HepG2 (cell line): ENCODE measurements around the gene GFY. TPM values are rescaled to one million over a fixed set of nuclear protein-coding genes. Genes with fewer than 3 reads are reported as not detected.
A peak's percentile ranks its signal among the peaks of the same experiment; 100 is the strongest.

Experiments used
- ATAC-seq: fragments of 200-7000 bp; cut with Tn5 transposase; 3 replicates; pipeline ENCODE4 v1.9.1; 2020; ENCODE audit warnings: mild to moderate bottlenecking, moderate library complexity
- BruUV-seq: library from RNA; stranded (reverse); fragments of 400-500 nt; replicated peaks from 2 replicates; lab custom pipeline; 2021; lab: Mats Ljungman, UMichigan
- CTCF ChIA-PET: fragments of 300-600 bp; formaldehyde crosslinking; extraction: SDS; loops from one replicate; lab custom pipeline; 2021; ENCODE audit warnings: low total read pairs, inconsistent platforms, low intra/inter-chr PET ratio; lab: Yijun Ruan, JAX
- POLR2A ChIA-PET: fragments of 350-600 bp; sonication (Branson Sonifier 250); formaldehyde crosslinking; loops from one replicate; lab custom pipeline; 2020; ENCODE audit warnings: antibody characterized with exemption, inconsistent platforms; lab: Yijun Ruan, JAX
- DNase-seq: peaks from one replicate; pipeline ENCODE4 v3.0.0-alpha.2; 2015; ENCODE audit warnings: low spot score
- FAIRE-seq: peaks from 3 replicates; lab custom pipeline; 2011; peaks lifted over from hg19 to GRCh38; lab: Jason Lieb, UNC
- H2AFZ ChIP-seq: one replicate; pipeline ENCODE4 v1.6.1; 2011; ENCODE audit warnings: low read length, inconsistent platforms
- H3K27ac ChIP-seq: fragments of 300-600 bp; 3 replicates; pipeline ENCODE4 v1.8.0; 2011; ENCODE audit warnings: mixed run types, mild to moderate bottlenecking, mixed read lengths, low read length, inconsistent platforms; ENCODE audit not compliant: insufficient read depth; ENCODE audit errors: extremely low read length
- H3K27me3 ChIP-seq, 2 experiments: fragments of 200-600 bp in 1 of 2; 2 replicates in 1 of 2; 3 replicates in 1 of 2; pipeline versions ENCODE4 v1.6.0 to v1.8.0; 2011; ENCODE audit warnings: low read length in 2 of 2, mild to moderate bottlenecking in 2 of 2, moderate library complexity in 2 of 2, inconsistent platforms in 1 of 2; ENCODE audit not compliant: insufficient read depth in 2 of 2, control insufficient read depth in 1 of 2
- H3K36me3 ChIP-seq, 2 experiments: fragments of 200-600 bp in 1 of 2; replicated peaks in 1 of 2; 2 replicates in 1 of 2; 3 replicates in 1 of 2; pipeline versions ENCODE4 v1.5.1 to v1.8.0; 2011; ENCODE audit warnings: low read length in 2 of 2, inconsistent platforms in 1 of 2; ENCODE audit not compliant: insufficient read depth in 2 of 2, control insufficient read depth in 1 of 2
- H3K4me1 ChIP-seq: 2 replicates; pipeline ENCODE4 v1.5.1; 2012; ENCODE audit warnings: low read length, inconsistent platforms; ENCODE audit not compliant: insufficient read depth
- H3K4me2 ChIP-seq: 2 replicates; pipeline ENCODE4 v1.6.0; 2011; ENCODE audit warnings: low read depth, low read length, inconsistent platforms
- H3K4me3 ChIP-seq, 3 experiments: fragments of 200-600 bp in 1 of 3; sonication (generic), shearing (Covaris generic) in 1 of 3; replicated peaks in 1 of 3; 2 replicates each; pipeline ENCODE4 v1.5.1; 2011 to 2016; ENCODE audit warnings: low read length in 3 of 3, inconsistent platforms in 2 of 3, low read depth in 2 of 3, mild to moderate bottlenecking in 2 of 3, control low read depth in 1 of 3, mixed read lengths in 1 of 3; ENCODE audit not compliant: insufficient read depth in 1 of 3
- H3K79me2 ChIP-seq: one replicate; pipeline ENCODE4 v1.6.1; 2011; ENCODE audit warnings: low read length, inconsistent platforms; ENCODE audit not compliant: insufficient read depth
- H3K9ac ChIP-seq: 2 replicates; pipeline ENCODE4 v1.6.0; 2011; ENCODE audit warnings: mild to moderate bottlenecking, low read depth, low read length, inconsistent platforms; ENCODE audit not compliant: insufficient read depth
- H3K9me3 ChIP-seq: 2 replicates; pipeline ENCODE4 v1.5.1; 2012; ENCODE audit warnings: mild to moderate bottlenecking, low read length
- H4K20me1 ChIP-seq: 2 replicates; pipeline ENCODE4 v1.6.0; 2011; ENCODE audit warnings: inconsistent platforms, mild to moderate bottlenecking, low read length, moderate library complexity; ENCODE audit not compliant: insufficient read depth
- SP4 ChIP-seq: sonication (generic); formaldehyde crosslinking; IDR thresholded peaks from 2 replicates; pipeline ENCODE4 v1.8.1; 2023; ENCODE audit warnings: mild to moderate bottlenecking, missing genetic modification reagents
- TEAD2 ChIP-seq: sonication (generic); formaldehyde crosslinking; IDR thresholded peaks from 2 replicates; pipeline ENCODE4 v1.9.0; 2021; ENCODE audit warnings: missing genetic modification reagents
- ZNF274 ChIP-seq: sonication (generic); formaldehyde crosslinking; IDR thresholded peaks from 2 replicates; pipeline ENCODE4 v1.5.1; 2020; ENCODE audit warnings: mild to moderate bottlenecking, missing genetic modification reagents
- ZNF552 ChIP-seq: sonication (generic); formaldehyde crosslinking; IDR thresholded peaks from 2 replicates; pipeline ENCODE4 v1.9.0; 2022; ENCODE audit warnings: missing genetic modification reagents, mild to moderate bottlenecking, borderline replicate concordance
- ZNF737 ChIP-seq: sonication (generic); formaldehyde crosslinking; IDR thresholded peaks from 2 replicates; pipeline ENCODE4 v1.5.0; 2020; ENCODE audit warnings: missing genetic modification reagents, mild to moderate bottlenecking, borderline replicate concordance
- WGBS: methylation state at CpG from one replicate; pipeline ENCODE4 v1.1.6; 2017; ENCODE audit warnings: low lambda C conversion rate; 5-methylcytosine and 5-hydroxymethylcytosine counted together
- in situ Hi-C: cut with HindIII; loops from 2 replicates; pipeline ENCODE4 v1.10.0; 2017; ENCODE audit warnings: low pct_unique_long_range_greater_than_20kb; ENCODE audit not compliant: extremely low pct_ligation_motif_present
- intact Hi-C: fragments of 100-400 bp; cut with micrococcal nuclease; formaldehyde crosslinking; loops from one replicate; pipeline ENCODE4 v1.10.0; 2022; ENCODE audit not compliant: unreplicated experiment
- polyA plus RNA-seq, 8 experiments: library from polyadenylated mRNA; depleted of rRNA in 3 of 8; stranded (reverse) in 7 of 8; unstranded in 1 of 8; fragments of >200 nt; fragmentation: Illumina TruSeq in 4 of 8; extraction: Trizol in 4 of 8; gene quantifications; 2 replicates each; pipeline versions ENCODE4 v1.2.1 to v1.2.3, GENCODE V29; 2011 to 2016; ENCODE audit warnings: low read depth in 4 of 8, missing spikeins in 1 of 8, mixed read lengths in 1 of 8; ENCODE audit not compliant: insufficient read depth in 1 of 8
- total RNA-seq, 5 experiments: library from RNA; depleted of rRNA; stranded (reverse); fragments of >200 nt; fragmentation: Illumina TruSeq; extraction: Trizol; gene quantifications; 2 replicates each; pipeline ENCODE4 v1.2.3, GENCODE V29; 2016; ENCODE audit warnings: low read depth in 1 of 5
- TF ChIP-seq, protein P1 (sequence below), 2 experiments: sonication (generic) in 1 of 2; formaldehyde crosslinking in 1 of 2; IDR thresholded peaks; 2 replicates each; pipeline versions ENCODE4 v1.5.1 to v1.6.1; 2011 to 2020; ENCODE audit warnings: borderline replicate concordance in 1 of 2, low read depth in 1 of 2, low read length in 1 of 2, mild to moderate bottlenecking in 1 of 2, missing genetic modification reagents in 1 of 2, moderate library complexity in 1 of 2
- TF ChIP-seq, protein P2 (sequence below): fragments of 450-650 bp; IDR thresholded peaks from 2 replicates; pipeline ENCODE4 v1.6.1; 2017; ENCODE audit warnings: mild to moderate bottlenecking

GFY gene
- total and polyA plus RNA-seq, 2 of the 13 experiments (the other 11 are each of a cell fraction or from before 2014, with no cell fraction given) = not detected

DNA sequence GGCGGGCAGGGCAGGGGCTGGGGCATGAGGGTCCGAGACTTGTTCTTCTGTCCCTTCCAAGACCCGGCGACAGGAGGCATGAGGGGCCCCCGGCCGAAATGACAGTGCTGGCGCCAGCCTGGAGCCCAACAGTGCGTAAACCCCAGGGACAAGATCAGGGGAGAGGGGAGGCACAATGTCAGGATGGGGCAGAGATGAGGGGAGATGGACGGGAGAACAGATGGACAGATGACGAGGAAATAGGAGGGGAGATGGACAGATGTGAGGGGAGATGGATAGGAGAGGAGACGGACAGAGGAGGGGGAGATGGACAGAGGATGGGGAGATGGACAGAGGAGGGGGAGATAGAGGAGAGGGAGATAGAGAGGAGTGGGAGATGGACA lies 49.3 kb downstream of the GFY start:
- no peak for ATAC-seq
- no peak overlapping the region for H3K27ac ChIP-seq

More for the DNA sequence above, 49.3 kb downstream of the GFY start:
- peaks cover 34% of the 10 kb centered on the region for H3K4me1 ChIP-seq
- TF ChIP-seq, protein P1, sequence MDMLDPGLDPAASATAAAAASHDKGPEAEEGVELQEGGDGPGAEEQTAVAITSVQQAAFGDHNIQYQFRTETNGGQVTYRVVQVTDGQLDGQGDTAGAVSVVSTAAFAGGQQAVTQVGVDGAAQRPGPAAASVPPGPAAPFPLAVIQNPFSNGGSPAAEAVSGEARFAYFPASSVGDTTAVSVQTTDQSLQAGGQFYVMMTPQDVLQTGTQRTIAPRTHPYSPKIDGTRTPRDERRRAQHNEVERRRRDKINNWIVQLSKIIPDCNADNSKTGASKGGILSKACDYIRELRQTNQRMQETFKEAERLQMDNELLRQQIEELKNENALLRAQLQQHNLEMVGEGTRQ (IDR thresholded peaks at IDR 0.05; ENCODE audit: low read depth, low read length) = no peak
- TF ChIP-seq, protein P1 (CRISPR knock-in tag; IDR thresholded peaks at IDR 0.05; ENCODE audit: borderline replicate concordance) = no peak
- TF ChIP-seq TEAD2 (CRISPR knock-in tag) (no peak), ZNF274 (CRISPR knock-in tag) (no peak), ZNF552 (no peak), ZNF737 (CRISPR knock-in tag) (no peak), SP4 (no peak)
- TF ChIP-seq, protein P2, sequence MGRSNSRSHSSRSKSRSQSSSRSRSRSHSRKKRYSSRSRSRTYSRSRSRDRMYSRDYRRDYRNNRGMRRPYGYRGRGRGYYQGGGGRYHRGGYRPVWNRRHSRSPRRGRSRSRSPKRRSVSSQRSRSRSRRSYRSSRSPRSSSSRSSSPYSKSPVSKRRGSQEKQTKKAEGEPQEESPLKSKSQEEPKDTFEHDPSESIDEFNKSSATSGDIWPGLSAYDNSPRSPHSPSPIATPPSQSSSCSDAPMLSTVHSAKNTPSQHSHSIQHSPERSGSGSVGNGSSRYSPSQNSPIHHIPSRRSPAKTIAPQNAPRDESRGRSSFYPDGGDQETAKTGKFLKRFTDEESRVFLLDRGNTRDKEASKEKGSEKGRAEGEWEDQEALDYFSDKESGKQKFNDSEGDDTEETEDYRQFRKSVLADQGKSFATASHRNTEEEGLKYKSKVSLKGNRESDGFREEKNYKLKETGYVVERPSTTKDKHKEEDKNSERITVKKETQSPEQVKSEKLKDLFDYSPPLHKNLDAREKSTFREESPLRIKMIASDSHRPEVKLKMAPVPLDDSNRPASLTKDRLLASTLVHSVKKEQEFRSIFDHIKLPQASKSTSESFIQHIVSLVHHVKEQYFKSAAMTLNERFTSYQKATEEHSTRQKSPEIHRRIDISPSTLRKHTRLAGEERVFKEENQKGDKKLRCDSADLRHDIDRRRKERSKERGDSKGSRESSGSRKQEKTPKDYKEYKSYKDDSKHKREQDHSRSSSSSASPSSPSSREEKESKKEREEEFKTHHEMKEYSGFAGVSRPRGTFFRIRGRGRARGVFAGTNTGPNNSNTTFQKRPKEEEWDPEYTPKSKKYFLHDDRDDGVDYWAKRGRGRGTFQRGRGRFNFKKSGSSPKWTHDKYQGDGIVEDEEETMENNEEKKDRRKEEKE = no peak
- BruUV-seq = no TSS peak
- H3K79me2 ChIP-seq = no peaks in the 10 kb centered on the region
- H3K4me2 ChIP-seq = peak overlapping the region; percentile 99
- H3K36me3 ChIP-seq = no peaks in the 10 kb centered on the region
- DNase-seq (no peak), FAIRE-seq (no peak)
- peak overlapping the region; percentile 78 to 99 (median 78); a peak in 5 of 6 replicates for H3K4me3 ChIP-seq
- peak overlapping the region; percentile 63 for H2AFZ ChIP-seq
- no peaks in the 10 kb centered on the region for H4K20me1 ChIP-seq
- H3K27me3 ChIP-seq = no peaks in the 10 kb centered on the region; a peak in 1 of 5 replicates
- WGBS = 4% methylated on average over 11 of the region's 11 CpGs
- intact Hi-C loops (no loop called here), in situ Hi-C loops (no loop called here)
- POLR2A ChIA-PET = interaction anchor here (1.4 kb wide), 1 partner anchor 23 kb away, joined by 7 read pairs; the partner anchor contains the start of gene PIH1D1
- no peaks in the 10 kb centered on the region for H3K9me3 ChIP-seq
- CTCF ChIA-PET = interaction anchor here (1.7 to 2.1 kb wide), 2 partner anchors 72 to 96 kb away, joined by 9 to 12 read pairs; no protein-coding TSS in a partner anchor
- peak overlapping the region; percentile 63; the same call in 1 of the 2 replicates for H3K9ac ChIP-seq
